Common myeloid progenitor, CD34-positive (primary cell): ENCODE data around the gene NAXD.

Source experiments
- CTCF ChIA-PET: fragments of 350-600 bp; sonication (Branson Sonifier 250); formaldehyde crosslinking; loops from one replicate; lab custom pipeline; 2021; ENCODE audit warnings: antibody characterized with exemption; lab: Charles Lee
- POLR2A ChIA-PET: fragments of 350-600 bp; sonication (Branson Sonifier 250); formaldehyde crosslinking; loops from one replicate; lab custom pipeline; 2021; ENCODE audit warnings: antibody characterized with exemption; lab: Charles Lee
- DNase-seq, 3 donors: peaks; one replicate each; pipeline versions ENCODE4 v3.0.0 to v3.0.0-alpha.2; 2013
- H3K27ac ChIP-seq, 2 experiments: 1 replicate in 1 of 2; 2 replicates in 1 of 2; pipeline ENCODE4 v1.7.0; 2013; ENCODE audit warnings: inconsistent platforms in 2 of 2, low read length in 2 of 2, mild to moderate bottlenecking in 2 of 2, low read depth in 1 of 2, moderate library complexity in 1 of 2; ENCODE audit not compliant: severe bottlenecking in 2 of 2, insufficient read depth in 1 of 2, poor library complexity in 1 of 2
- H3K27me3 ChIP-seq, 5 experiments: replicated peaks in 2 of 5; 1 replicate in 3 of 5; 2 replicates in 2 of 5; pipeline versions ENCODE4 v1.6.1 to v1.7.0; 2013; ENCODE audit warnings: low read length in 4 of 5, mild to moderate bottlenecking in 2 of 5, moderate library complexity in 2 of 5, inconsistent platforms in 1 of 5; ENCODE audit not compliant: insufficient read depth in 5 of 5, control insufficient read depth in 4 of 5
- H3K36me3 ChIP-seq, 4 experiments: 1 replicate in 2 of 4; 2 replicates in 2 of 4; pipeline versions ENCODE4 v1.6.1 to v1.7.0; 2013; ENCODE audit warnings: low read length in 3 of 4, control low read depth in 1 of 4, mild to moderate bottlenecking in 1 of 4; ENCODE audit not compliant: control insufficient read depth in 4 of 4, insufficient read depth in 4 of 4
- H3K4me1 ChIP-seq, 4 experiments: 1 replicate in 3 of 4; 2 replicates in 1 of 4; pipeline versions ENCODE4 v1.6.1 to v1.7.1; 2013; ENCODE audit warnings: low read length in 3 of 4, mild to moderate bottlenecking in 3 of 4, control low read depth in 1 of 4, inconsistent platforms in 1 of 4, moderate library complexity in 1 of 4; ENCODE audit not compliant: control insufficient read depth in 4 of 4, insufficient read depth in 4 of 4; ENCODE audit errors: control extremely low read depth in 1 of 4
- H3K4me3 ChIP-seq, 7 experiments: 1 replicate in 4 of 7; 2 replicates in 3 of 7; pipeline versions ENCODE4 v1.5.1 to v1.7.0; 2013; ENCODE audit warnings: mild to moderate bottlenecking in 7 of 7, low read length in 6 of 7, moderate library complexity in 6 of 7, inconsistent platforms in 2 of 7, low read depth in 2 of 7, control low read depth in 1 of 7; ENCODE audit not compliant: insufficient read depth in 4 of 7, control insufficient read depth in 1 of 7; ENCODE audit errors: extremely low read depth in 1 of 7
- H3K9me3 ChIP-seq, 5 experiments: 1 replicate in 4 of 5; 2 replicates in 1 of 5; pipeline versions ENCODE4 v1.6.1 to v1.7.1; 2013; ENCODE audit warnings: low read length in 4 of 5, mild to moderate bottlenecking in 2 of 5, inconsistent platforms in 1 of 5, low read depth in 1 of 5, moderate library complexity in 1 of 5; ENCODE audit not compliant: control insufficient read depth in 4 of 5, insufficient read depth in 2 of 5; ENCODE audit errors: control extremely low read depth in 1 of 5
- WGBS: methylation state at CpG from one replicate; pipeline ENCODE4 v1.1.5; 2013; ENCODE audit not compliant: insufficient coverage; 5-methylcytosine and 5-hydroxymethylcytosine counted together

NAXD gene

DNA sequence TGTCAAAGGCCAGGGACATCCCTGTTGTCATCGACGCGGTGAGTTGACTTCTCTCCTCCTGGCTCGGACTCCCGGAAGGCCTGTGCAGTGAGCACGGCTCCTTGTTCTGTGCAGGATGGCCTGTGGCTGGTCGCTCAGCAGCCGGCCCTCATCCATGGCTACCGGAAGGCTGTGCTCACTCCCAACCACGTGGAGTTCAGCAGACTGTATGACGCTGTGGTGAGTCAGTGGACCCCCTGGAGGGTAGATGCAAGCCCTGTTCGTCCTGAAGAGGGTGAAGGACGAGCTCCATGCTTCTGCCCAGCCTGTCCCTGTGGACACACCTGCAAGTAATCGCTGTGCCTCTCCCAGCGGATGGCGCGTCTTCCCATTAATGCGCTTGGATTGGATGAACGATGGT lies 19.2 kb downstream of the NAXD start:
- no peak for DNase-seq
- Histone ChIP-seq H3K4me3 (no peak overlapping the region), H3K27me3 (no peaks in the 10 kb centered on the region), H3K27ac (no peak overlapping the region), H3K36me3 (peaks cover 2 to 67% (median 53%) of the 10 kb centered on the region in 4 experiments), H3K4me1 (no peaks in the 10 kb centered on the region), H3K9me3 (no peaks in the 10 kb centered on the region)
- ChIA-PET POLR2A (no interaction called here), CTCF (interaction anchor here (0.6 to 1.9 kb wide), 2 partner anchors 11 to 14 kb away, joined by 3 to 8 read pairs; no protein-coding TSS in a partner anchor)
- WGBS: 99% methylated on average over 19 of the region's 19 CpGs

GRCh38 chr13:110635405-110636002 lies 20.2 kb downstream of the NAXD start:
- H3K36me3 ChIP-seq: peaks cover 2 to 76% (median 57%) of the 10 kb centered on the region in 4 experiments
- H3K4me1 ChIP-seq: no peaks in the 10 kb centered on the region
- H3K9me3 ChIP-seq: no peaks in the 10 kb centered on the region
- no peaks in the 10 kb centered on the region for H3K27me3 ChIP-seq
- 93% methylated on average over 15 of the region's 19 CpGs for WGBS
- H3K4me3 ChIP-seq: no peak overlapping the region
- ChIA-PET CTCF (interaction anchor here (1.9 kb wide), 1 partner anchor 10 kb away, joined by 8 read pairs; no protein-coding TSS in a partner anchor), POLR2A (no interaction called here)
- no peak for DNase-seq
- no peak overlapping the region for H3K27ac ChIP-seq

- Histone ChIP-seq H3K27me3 (no peaks in the 10 kb centered on the region), H3K27ac (no peak overlapping the region), H3K4me1 (no peaks in the 10 kb centered on the region), H3K36me3 (peaks cover 2 to 78% (median 56%) of the 10 kb centered on the region in 4 experiments), H3K4me3 (no peak overlapping the region), H3K9me3 (no peaks in the 10 kb centered on the region)
- WGBS: 97% methylated on average over 11 of the region's 16 CpGs
- DNase-seq: no peak
- POLR2A ChIA-PET: no interaction called here
- CTCF ChIA-PET: interaction anchor here (1.9 kb wide), 1 partner anchor 9 kb away, joined by 8 read pairs; no protein-coding TSS in a partner anchor
Observed at GRCh38 chr13:110636053-110636475, 20.7 kb downstream of the NAXD start.

- H3K9me3 ChIP-seq: no peaks in the 10 kb centered on the region
- H3K4me3 ChIP-seq: no peak overlapping the region
- H3K4me1 ChIP-seq: no peaks in the 10 kb centered on the region
- no peak overlapping the region for H3K27ac ChIP-seq
- DNase-seq: no peak
- H3K27me3 ChIP-seq: no peaks in the 10 kb centered on the region
- ChIA-PET CTCF (no interaction called here), POLR2A (interaction anchor here (0.5 kb wide), 1 partner anchor 1033 kb away, joined by 3 read pairs; no protein-coding TSS in a partner anchor)
- H3K36me3 ChIP-seq: peaks cover 2 to 78% (median 60%) of the 10 kb centered on the region in 4 experiments
- WGBS: 96% methylated on average over 14 of the region's 14 CpGs
Observed at GRCh38 chr13:110636701-110637201, 21.4 kb downstream of the NAXD start.

GRCh38 chr13:110637275-110637674 lies 21.9 kb downstream of the NAXD start:
- Histone ChIP-seq H3K4me3 (no peak overlapping the region), H3K9me3 (no peaks in the 10 kb centered on the region), H3K36me3 (peaks cover 2 to 82% (median 64%) of the 10 kb centered on the region in 4 experiments), H3K27me3 (no peaks in the 10 kb centered on the region), H3K27ac (no peak overlapping the region), H3K4me1 (no peaks in the 10 kb centered on the region)
- DNase-seq: no peak
- CTCF ChIA-PET: no interaction called here
- POLR2A ChIA-PET: interaction anchor here (0.5 kb wide), 1 partner anchor 1033 kb away, joined by 3 read pairs; no protein-coding TSS in a partner anchor
- 90% methylated on average over 4 of the region's 6 CpGs for WGBS

DNA sequence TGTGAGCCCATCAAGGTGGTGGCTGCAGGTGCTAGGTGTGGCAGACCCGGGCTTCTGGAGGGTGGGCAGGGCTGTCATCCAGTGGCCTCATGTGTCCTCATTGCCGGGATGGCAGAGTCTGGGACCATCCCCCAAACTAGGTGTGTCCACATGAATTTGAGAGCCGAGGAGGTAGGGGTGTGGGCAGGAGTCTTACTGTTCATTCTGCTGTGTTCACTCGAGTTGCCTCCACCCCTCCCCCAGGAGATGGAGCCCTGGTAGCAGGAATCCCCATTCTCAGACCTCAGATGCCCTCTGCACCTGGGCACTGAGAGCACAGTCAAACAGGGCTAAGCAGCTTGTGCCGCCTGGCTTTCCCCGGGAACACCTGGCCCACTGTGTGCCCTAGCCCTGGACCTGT lies 22.4 kb downstream of the NAXD start:
- H3K27ac ChIP-seq: no peak overlapping the region
- H3K4me3 ChIP-seq: no peak overlapping the region
- 96% methylated on average over 4 of the region's 6 CpGs for WGBS
- POLR2A ChIA-PET: no interaction called here
- no peaks in the 10 kb centered on the region for H3K4me1 ChIP-seq
- no peaks in the 10 kb centered on the region for H3K9me3 ChIP-seq
- CTCF ChIA-PET: interaction anchor here (1.1 kb wide), 1 partner anchor 174 kb away, joined by 3 read pairs; no protein-coding TSS in a partner anchor
- no peaks in the 10 kb centered on the region for H3K27me3 ChIP-seq
- H3K36me3 ChIP-seq: peaks cover 2 to 87% (median 67%) of the 10 kb centered on the region in 4 experiments
- DNase-seq: no peak

DNA sequence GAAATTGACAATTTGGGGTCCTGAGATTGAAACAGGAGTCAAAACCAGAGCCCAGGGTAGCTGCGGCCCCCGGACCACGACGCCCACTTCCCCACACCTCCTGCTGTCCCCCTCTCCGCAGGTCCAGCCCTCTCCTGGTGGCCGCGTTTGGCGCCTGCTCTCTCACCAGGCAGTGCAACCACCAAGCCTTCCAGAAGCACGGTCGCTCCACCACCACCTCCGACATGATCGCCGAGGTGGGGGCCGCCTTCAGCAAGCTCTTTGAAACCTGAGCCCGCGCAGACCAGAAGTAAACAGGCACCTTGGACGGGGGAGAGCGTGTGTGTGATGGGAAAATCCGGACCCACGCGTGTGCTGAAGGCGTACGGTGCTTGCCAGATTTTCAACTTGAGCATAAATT lies 22.9 kb downstream of the NAXD start:
- Histone ChIP-seq H3K36me3 (peaks cover 4 to 92% (median 73%) of the 10 kb centered on the region in 4 experiments), H3K27me3 (no peaks in the 10 kb centered on the region), H3K27ac (no peak overlapping the region), H3K9me3 (no peaks in the 10 kb centered on the region), H3K4me1 (no peaks in the 10 kb centered on the region), H3K4me3 (no peak overlapping the region)
- 96% methylated on average over 19 of the region's 23 CpGs for WGBS
- POLR2A ChIA-PET: no interaction called here
- CTCF ChIA-PET: interaction anchor here (0.9 to 2.2 kb wide), 4 partner anchors 10 to 174 kb away, joined by 3 to 5 read pairs (median 4); no protein-coding TSS in a partner anchor
- no peak for DNase-seq
